ENCODE measurements around the gene THAP2. TPM values are rescaled to one million over a fixed set of nuclear protein-coding genes. Genes with fewer than 3 reads are reported as not detected.
"Not testable (repeated sequence)": the region's sequence is repeated elsewhere in the genome, so short reads cannot be mapped to it uniquely, and the experiment has no call there.

Gene THAP2
- total and polyA plus RNA-seq, 8 donors: 5.2 to 20.6 (median 12.8) TPM

DNA sequence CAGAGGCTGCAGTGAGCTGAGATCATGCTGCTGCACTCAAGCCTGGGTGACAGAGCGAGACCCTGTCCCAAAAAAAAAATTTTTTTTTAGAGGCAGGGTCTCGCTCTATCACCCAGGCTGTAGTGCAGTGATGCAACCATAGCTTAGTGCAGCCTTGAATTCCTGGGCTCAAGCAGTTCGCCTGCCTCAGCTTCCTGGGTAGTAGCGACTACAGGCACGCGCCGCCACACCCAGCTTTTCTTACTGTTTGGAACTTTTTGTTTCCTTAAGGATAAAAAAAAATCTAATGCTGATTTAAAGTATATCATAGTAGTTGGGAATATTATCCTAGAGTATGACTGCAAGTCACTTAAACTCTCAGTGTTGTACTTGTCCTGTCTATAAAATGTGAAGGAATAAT, 29.0 kb downstream of the THAP2 start:
- DNase-seq (no peak), ATAC-seq (no peak)
- peaks cover 0 to 14% of the 10 kb centered on the region in 2 donors for H3K36me3 ChIP-seq
- no peaks in the 10 kb centered on the region for H3K9me3 ChIP-seq
- no peaks in the 10 kb centered on the region for H3K27me3 ChIP-seq
- H3K27ac ChIP-seq: no peak overlapping the region
- peaks cover 0 to 3% of the 10 kb centered on the region in 2 donors for H3K4me1 ChIP-seq
- TF ChIP-seq, protein P1, sequence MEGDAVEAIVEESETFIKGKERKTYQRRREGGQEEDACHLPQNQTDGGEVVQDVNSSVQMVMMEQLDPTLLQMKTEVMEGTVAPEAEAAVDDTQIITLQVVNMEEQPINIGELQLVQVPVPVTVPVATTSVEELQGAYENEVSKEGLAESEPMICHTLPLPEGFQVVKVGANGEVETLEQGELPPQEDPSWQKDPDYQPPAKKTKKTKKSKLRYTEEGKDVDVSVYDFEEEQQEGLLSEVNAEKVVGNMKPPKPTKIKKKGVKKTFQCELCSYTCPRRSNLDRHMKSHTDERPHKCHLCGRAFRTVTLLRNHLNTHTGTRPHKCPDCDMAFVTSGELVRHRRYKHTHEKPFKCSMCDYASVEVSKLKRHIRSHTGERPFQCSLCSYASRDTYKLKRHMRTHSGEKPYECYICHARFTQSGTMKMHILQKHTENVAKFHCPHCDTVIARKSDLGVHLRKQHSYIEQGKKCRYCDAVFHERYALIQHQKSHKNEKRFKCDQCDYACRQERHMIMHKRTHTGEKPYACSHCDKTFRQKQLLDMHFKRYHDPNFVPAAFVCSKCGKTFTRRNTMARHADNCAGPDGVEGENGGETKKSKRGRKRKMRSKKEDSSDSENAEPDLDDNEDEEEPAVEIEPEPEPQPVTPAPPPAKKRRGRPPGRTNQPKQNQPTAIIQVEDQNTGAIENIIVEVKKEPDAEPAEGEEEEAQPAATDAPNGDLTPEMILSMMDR (IDR thresholded peaks at IDR 0.05): no peak
- H3K4me3 ChIP-seq: no peak overlapping the region
- intact Hi-C loops (cut with DNase I): no loop called here

DNA sequence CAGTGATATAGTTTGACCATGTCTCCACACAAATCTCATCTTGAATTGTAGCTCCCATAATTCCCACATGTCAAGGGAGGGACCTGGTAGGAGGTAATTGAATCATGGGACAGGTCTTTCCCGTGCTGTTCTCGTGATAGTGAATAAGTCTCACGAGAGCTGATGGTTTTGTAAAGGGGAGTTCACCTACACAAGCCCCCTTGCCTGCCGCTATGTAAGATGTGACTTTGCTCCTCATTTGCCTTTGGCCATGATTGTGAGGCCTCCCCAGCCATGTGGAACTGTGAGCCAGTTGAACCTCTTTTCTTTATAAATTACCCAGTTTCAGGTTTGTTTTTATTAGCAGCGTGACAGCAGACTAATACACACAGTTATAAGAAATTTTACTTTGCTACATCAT, 29.6 kb downstream of the THAP2 start:
- intact Hi-C loops (cut with DNase I); H3K27ac ChIP-seq; H3K4me1 ChIP-seq; H3K9me3 ChIP-seq; DNase-seq; H3K4me3 ChIP-seq; ATAC-seq; H3K27me3 ChIP-seq: not testable (repeated sequence)
- peaks cover 0 to 19% of the 10 kb centered on the region in 2 donors for H3K36me3 ChIP-seq

DNA sequence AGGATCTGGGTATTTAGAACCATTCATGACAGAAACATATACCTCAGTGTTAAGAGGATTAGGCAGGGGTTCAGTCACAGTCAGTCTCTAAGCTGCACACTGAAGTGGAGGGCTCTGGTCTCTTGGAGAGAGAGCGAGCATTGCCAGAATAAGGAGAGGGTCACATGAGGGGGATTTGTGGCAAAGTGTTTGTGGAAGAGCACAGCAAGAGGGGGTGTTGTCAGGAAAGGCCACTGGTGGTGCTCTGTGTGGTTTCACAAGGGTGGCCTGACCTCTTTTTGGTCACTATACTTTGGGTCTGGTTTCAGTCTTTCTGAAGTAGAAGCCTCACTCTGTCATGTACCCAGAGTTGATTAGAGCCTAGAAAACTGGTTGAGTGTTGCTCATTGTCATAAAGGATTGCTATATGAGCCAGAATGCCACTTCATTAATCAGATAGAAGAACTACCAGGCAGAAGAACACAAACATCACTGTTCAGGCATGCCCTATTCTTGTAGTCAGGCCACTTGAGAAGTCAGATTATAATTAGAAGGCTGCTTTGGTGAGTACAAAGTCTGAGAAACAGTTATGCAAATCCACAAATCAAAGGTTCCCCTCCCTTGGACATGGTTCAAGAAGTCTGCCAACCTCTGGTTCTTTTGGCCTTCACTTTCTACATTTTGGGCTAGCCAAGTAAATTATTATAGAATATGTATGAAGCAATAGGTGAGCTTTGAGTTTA, 30.2 kb downstream of the THAP2 start:
- no peaks in the 10 kb centered on the region for H3K4me1 ChIP-seq
- no peak overlapping the region for H3K4me3 ChIP-seq
- intact Hi-C loops (cut with DNase I): no loop called here
- ATAC-seq (no peak), DNase-seq (no peak)
- H3K27ac ChIP-seq: no peak overlapping the region
- H3K9me3 ChIP-seq: no peaks in the 10 kb centered on the region
- H3K36me3 ChIP-seq: peaks cover 0 to 26% of the 10 kb centered on the region in 2 donors
- TF ChIP-seq, protein P1 (IDR thresholded peaks at IDR 0.05): no peak
- no peaks in the 10 kb centered on the region for H3K27me3 ChIP-seq

DNA sequence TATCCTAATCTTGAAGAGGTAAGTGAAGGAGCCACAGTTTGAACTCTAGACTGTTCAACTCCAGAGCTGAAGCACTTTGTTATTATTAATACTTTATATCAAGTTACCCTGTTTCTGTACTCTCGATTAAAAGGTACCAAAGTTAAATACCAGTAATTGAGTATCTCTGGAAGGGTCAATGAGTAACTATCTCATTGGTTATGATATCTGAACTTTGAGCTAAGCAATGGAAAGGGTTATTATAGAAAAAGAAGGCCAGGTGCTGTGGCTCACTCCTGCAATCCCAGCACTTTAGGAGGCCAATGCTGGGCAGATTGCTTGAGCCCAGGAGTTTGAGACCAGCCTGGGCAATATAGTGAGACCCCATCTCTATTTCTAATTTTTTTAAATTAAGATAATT, 31.7 kb downstream of the THAP2 start:
- Histone ChIP-seq H3K4me3 (no peak overlapping the region), H3K9me3 (no peaks in the 10 kb centered on the region), H3K27me3 (no peaks in the 10 kb centered on the region), H3K27ac (no peak overlapping the region), H3K36me3 (peaks cover 0 to 41% of the 10 kb centered on the region in 2 donors), H3K4me1 (no peaks in the 10 kb centered on the region)
- ATAC-seq (no peak), DNase-seq (no peak)
- intact Hi-C loops (cut with DNase I): no loop called here
- TF ChIP-seq, protein P1 (IDR thresholded peaks at IDR 0.05): no peak

DNA sequence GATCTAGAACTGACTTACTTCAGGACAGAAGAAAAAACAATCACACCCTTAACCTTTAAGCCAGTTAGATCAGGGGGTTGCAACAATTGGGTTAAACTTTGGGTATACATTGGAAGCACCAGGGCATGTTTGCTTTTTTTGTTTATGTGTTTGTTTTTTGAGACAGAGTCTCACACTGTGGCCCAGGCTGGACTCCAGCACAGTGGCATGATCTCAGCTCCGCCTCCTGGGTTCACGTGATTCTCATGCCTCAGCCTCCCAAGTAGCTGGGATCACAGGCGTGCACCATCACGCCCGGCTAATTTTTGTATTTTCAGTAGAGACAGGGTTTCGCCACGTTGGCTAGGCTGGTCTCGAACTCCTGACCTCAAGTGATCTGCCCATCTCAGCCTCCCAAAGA, 38.1 kb downstream of the THAP2 start:
- H3K4me1 ChIP-seq; DNase-seq; H3K27ac ChIP-seq; H3K4me3 ChIP-seq; ATAC-seq; H3K9me3 ChIP-seq; intact Hi-C loops (cut with DNase I); H3K27me3 ChIP-seq: not testable (repeated sequence)
- peaks cover 0 to 41% of the 10 kb centered on the region in 2 donors for H3K36me3 ChIP-seq

DNA sequence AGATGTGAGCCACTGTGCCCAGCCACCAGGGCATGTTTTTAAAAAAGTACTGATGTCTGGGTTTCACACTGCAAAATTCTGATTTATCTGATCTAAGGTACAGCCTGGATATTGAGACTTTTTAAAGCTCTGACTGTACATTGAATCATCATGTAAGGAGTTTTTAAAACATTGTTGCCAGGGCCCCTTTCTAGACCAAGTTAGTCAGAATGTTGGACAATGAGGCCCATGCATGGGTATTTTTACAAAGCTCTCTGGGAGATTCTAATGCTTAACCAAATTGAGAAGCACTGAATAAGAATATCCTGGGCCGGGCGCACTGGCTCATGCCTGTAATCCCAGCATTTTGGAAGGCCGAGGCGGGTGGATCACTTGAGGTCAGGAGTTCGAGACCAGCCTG, 38.5 kb downstream of the THAP2 start:
- Histone ChIP-seq H3K9me3 (no peaks in the 10 kb centered on the region), H3K4me1 (no peaks in the 10 kb centered on the region), H3K4me3 (no peak overlapping the region), H3K27me3 (no peaks in the 10 kb centered on the region), H3K36me3 (peaks cover 0 to 37% of the 10 kb centered on the region in 2 donors), H3K27ac (no peak overlapping the region)
- TF ChIP-seq, protein P1 (IDR thresholded peaks at IDR 0.05): no peak
- DNase-seq (no peak), ATAC-seq (no peak)
- intact Hi-C loops (cut with DNase I): no loop called here
